Hepatocyte (in vitro differentiated cells): ENCODE data around the gene DAB2IP. TPM values are rescaled to one million over a fixed set of nuclear protein-coding genes. Genes with fewer than 3 reads are reported as not detected.

Source experiments
- DNase-seq: peaks from one replicate; pipeline ENCODE4 v3.0.0-alpha.2; 2016; ENCODE audit warnings: low spot score
- H2AFZ ChIP-seq: fragments of 200-600 bp; sonication (generic); 2 replicates; pipeline ENCODE4 v1.6.0; 2016; ENCODE audit warnings: antibody characterized with exemption, mild to moderate bottlenecking
- H3K27ac ChIP-seq: fragments of 200-600 bp; sonication (generic); 2 replicates; pipeline ENCODE4 v1.5.1; 2016; ENCODE audit warnings: mild to moderate bottlenecking
- H3K27me3 ChIP-seq: fragments of 200-600 bp; sonication (generic); 2 replicates; pipeline ENCODE4 v1.6.1; 2016
- H3K36me3 ChIP-seq: fragments of 200-600 bp; sonication (generic); replicated peaks from 2 replicates; pipeline ENCODE4 v1.5.1; 2016; ENCODE audit warnings: low read depth; ENCODE audit not compliant: insufficient read depth
- H3K4me1 ChIP-seq: fragments of 200-600 bp; sonication (generic); 2 replicates; pipeline ENCODE4 v1.5.1; 2016; ENCODE audit warnings: mild to moderate bottlenecking, moderate library complexity; ENCODE audit not compliant: insufficient read depth
- H3K4me2 ChIP-seq: fragments of 200-600 bp; sonication (generic); 2 replicates; pipeline ENCODE4 v1.6.0; 2016
- H3K4me3 ChIP-seq: fragments of 200-600 bp; sonication (generic); 2 replicates; pipeline ENCODE4 v1.5.1; 2016; ENCODE audit warnings: mild to moderate bottlenecking
- H3K79me2 ChIP-seq: fragments of 200-600 bp; sonication (generic); 2 replicates; pipeline ENCODE4 v1.6.0; 2017; ENCODE audit warnings: mild to moderate bottlenecking
- H3K9me2 ChIP-seq: fragments of 200-600 bp; sonication (generic); replicated peaks from 2 replicates; pipeline ENCODE4 v1.6.0; 2017; ENCODE audit warnings: mild to moderate bottlenecking; ENCODE audit not compliant: insufficient read depth
- H3K9me3 ChIP-seq: fragments of 200-600 bp; sonication (generic); 2 replicates; pipeline ENCODE4 v1.5.1; 2016; ENCODE audit warnings: low read depth, mild to moderate bottlenecking
- H4K20me1 ChIP-seq: fragments of 200-600 bp; sonication (generic); 2 replicates; pipeline ENCODE4 v1.6.0; 2016; ENCODE audit warnings: mild to moderate bottlenecking; ENCODE audit not compliant: insufficient read depth, poor library complexity, severe bottlenecking
- EZH2 ChIP-seq: fragments of 200-600 bp; sonication (generic); IDR thresholded peaks from 2 replicates; pipeline ENCODE4 v1.6.1; 2016; ENCODE audit warnings: antibody characterized with exemption, mild to moderate bottlenecking, borderline replicate concordance
- EZH2phosphoT487 ChIP-seq: fragments of 200-600 bp; sonication (generic); IDR thresholded peaks from one replicate; pipeline ENCODE4 v1.6.1; 2018; ENCODE audit warnings: antibody characterized with exemption, mild to moderate bottlenecking, low read depth, moderate library complexity; ENCODE audit not compliant: unreplicated experiment, severe bottlenecking
- WGBS: methylation state at CpG from one replicate; pipeline ENCODE4 v1.1.6; 2016; ENCODE audit warnings: low lambda C conversion rate; ENCODE audit errors: missing lambda C conversion rate; 5-methylcytosine and 5-hydroxymethylcytosine counted together
- polyA plus RNA-seq: library from polyadenylated mRNA; unstranded; fragments of >200 nt; fragmentation: Nextera tagmentation; extraction: Ambion mirVana; gene quantifications from 2 replicates; pipeline ENCODE4 v1.2.1, GENCODE V29; 2016
- total RNA-seq: library from RNA; depleted of rRNA; stranded (reverse); fragments of >200 nt; gene quantifications from 2 replicates; pipeline ENCODE4 v1.2.3, GENCODE V29; 2014
- TF ChIP-seq, protein P1 (sequence below): fragments of 200-600 bp; sonication (generic); IDR thresholded peaks from 2 replicates; pipeline ENCODE4 v1.5.1; 2016; ENCODE audit warnings: antibody characterized with exemption, mild to moderate bottlenecking; ENCODE audit not compliant: poor library complexity

Gene DAB2IP
- total and polyA plus RNA-seq, 2 experiments from 2014 or later, result 11.6 to 31.0 TPM

- Histone ChIP-seq H3K36me3 (no peaks in the 10 kb centered on the region), H4K20me1 (peaks cover 34% of the 10 kb centered on the region), H3K4me2 (no peak overlapping the region), H3K27me3 (no peaks in the 10 kb centered on the region), H3K9me2 (no peaks in the 10 kb centered on the region), H3K79me2 (peaks cover 79% of the 10 kb centered on the region), H3K4me3 (no peak overlapping the region), H2AFZ (no peak overlapping the region), H3K27ac (no peak overlapping the region), H3K9me3 (no peaks in the 10 kb centered on the region), H3K4me1 (peaks cover 17% of the 10 kb centered on the region)
- whole genome bisulfite sequencing, result 93% methylated on average over 3 of the region's 3 CpGs
- DNase-seq, result no peak
- TF ChIP-seq EZH2 (no peak), EZH2phosphoT487 (no peak)
- TF ChIP-seq, protein P1, sequence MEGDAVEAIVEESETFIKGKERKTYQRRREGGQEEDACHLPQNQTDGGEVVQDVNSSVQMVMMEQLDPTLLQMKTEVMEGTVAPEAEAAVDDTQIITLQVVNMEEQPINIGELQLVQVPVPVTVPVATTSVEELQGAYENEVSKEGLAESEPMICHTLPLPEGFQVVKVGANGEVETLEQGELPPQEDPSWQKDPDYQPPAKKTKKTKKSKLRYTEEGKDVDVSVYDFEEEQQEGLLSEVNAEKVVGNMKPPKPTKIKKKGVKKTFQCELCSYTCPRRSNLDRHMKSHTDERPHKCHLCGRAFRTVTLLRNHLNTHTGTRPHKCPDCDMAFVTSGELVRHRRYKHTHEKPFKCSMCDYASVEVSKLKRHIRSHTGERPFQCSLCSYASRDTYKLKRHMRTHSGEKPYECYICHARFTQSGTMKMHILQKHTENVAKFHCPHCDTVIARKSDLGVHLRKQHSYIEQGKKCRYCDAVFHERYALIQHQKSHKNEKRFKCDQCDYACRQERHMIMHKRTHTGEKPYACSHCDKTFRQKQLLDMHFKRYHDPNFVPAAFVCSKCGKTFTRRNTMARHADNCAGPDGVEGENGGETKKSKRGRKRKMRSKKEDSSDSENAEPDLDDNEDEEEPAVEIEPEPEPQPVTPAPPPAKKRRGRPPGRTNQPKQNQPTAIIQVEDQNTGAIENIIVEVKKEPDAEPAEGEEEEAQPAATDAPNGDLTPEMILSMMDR, result no peak
Measured at GRCh38 chr9:121655231-121655755, 3.9 kb downstream of the DAB2IP start.

DNA sequence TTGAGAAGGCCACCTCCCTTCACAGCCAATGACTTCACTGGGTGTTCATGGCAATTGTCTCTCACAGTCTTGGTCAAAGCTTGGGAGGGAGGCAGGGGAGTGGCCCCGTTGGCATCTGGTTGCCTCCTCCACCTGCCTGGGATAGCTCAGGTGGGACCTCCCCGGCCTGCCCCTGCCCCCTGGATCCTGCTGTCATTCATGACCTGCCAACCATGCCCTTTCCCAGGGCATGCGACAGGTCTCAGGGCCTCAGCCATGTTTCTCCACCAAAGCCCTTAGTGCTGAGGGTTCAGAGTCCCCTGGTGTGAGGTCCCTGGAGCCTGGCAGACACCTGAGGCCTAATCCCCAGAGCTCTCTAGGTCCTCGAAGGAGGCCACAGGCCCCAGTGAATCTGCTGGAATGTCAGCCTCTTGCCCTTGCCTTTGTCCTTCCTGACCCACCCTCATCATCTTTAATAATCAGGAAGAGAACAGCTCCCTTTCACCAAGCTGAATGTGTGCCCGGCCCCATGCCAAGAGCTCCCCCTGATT, 5.6 kb downstream of the DAB2IP start:
- DNase-seq, result no peak
- WGBS, result 91% methylated on average over 5 of the region's 5 CpGs
- H3K79me2 ChIP-seq, result peaks cover 78% of the 10 kb centered on the region
- no peak overlapping the region for H3K4me3 ChIP-seq
- peaks cover 34% of the 10 kb centered on the region for H4K20me1 ChIP-seq
- H3K27ac ChIP-seq, result no peak overlapping the region
- no peaks in the 10 kb centered on the region for H3K36me3 ChIP-seq
- no peak overlapping the region for H2AFZ ChIP-seq
- no peak overlapping the region for H3K4me2 ChIP-seq
- no peaks in the 10 kb centered on the region for H3K9me3 ChIP-seq
- H3K4me1 ChIP-seq, result peaks cover 14% of the 10 kb centered on the region
- H3K9me2 ChIP-seq, result no peaks in the 10 kb centered on the region
- H3K27me3 ChIP-seq, result no peaks in the 10 kb centered on the region
- no peak for TF ChIP-seq EZH2phosphoT487
- TF ChIP-seq, protein P1, result no peak
- no peak for TF ChIP-seq EZH2

DNA sequence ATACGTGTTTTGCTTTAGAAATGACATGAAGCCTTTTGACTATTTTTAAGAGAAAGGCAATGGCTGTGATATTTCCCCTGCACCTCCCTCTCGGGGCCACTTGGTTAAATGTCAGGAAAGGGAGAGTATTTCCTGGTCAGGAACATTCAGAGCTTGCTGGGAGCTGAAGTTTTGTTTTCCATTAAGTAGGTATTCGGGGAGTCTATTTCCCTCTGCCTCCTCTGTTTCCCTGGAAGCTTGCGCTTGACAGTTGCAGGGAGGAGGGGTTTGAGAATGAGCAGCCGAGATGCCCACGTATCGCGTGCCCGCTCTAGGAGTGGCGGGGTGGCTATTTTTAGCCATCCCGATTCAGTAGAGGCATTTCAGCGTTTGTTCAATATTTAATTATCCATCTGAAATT, 6.7 kb downstream of the DAB2IP start:
- DNase-seq, result no peak
- H3K9me3 ChIP-seq, result no peaks in the 10 kb centered on the region
- WGBS, result 93% methylated on average over 12 of the region's 12 CpGs
- H3K36me3 ChIP-seq, result no peaks in the 10 kb centered on the region
- H3K79me2 ChIP-seq, result peaks cover 70% of the 10 kb centered on the region
- H3K4me2 ChIP-seq, result no peak overlapping the region
- no peak overlapping the region for H2AFZ ChIP-seq
- no peak overlapping the region for H3K27ac ChIP-seq
- no peaks in the 10 kb centered on the region for H3K27me3 ChIP-seq
- H3K4me3 ChIP-seq, result no peak overlapping the region
- peaks cover 30% of the 10 kb centered on the region for H4K20me1 ChIP-seq
- H3K4me1 ChIP-seq, result peaks cover 8% of the 10 kb centered on the region
- no peak for TF ChIP-seq EZH2
- TF ChIP-seq, protein P1, result no peak
- TF ChIP-seq EZH2phosphoT487, result no peak
- H3K9me2 ChIP-seq, result no peaks in the 10 kb centered on the region
